HG03095 (cell line): ENCODE results near the gene WFDC1.

Experiments used
- ATAC-seq: cut with Tn5 transposase; IDR thresholded peaks from one replicate; pipeline ENCODE4 v1.9.1; 2021; ENCODE audit warnings: moderate library complexity; ENCODE audit not compliant: unreplicated experiment

The WFDC1 gene

GRCh38 chr16:84370723-84371552 is 76.3 kb downstream of the WFDC1 start:
- no peak for ATAC-seq

GRCh38 chr16:84371553-84371865 is 76.8 kb downstream of the WFDC1 start:
- no peak for ATAC-seq

GRCh38 chr16:84373907-84374489 is 79.3 kb downstream of the WFDC1 start:
- ATAC-seq = no peak

GRCh38 chr16:84378099-84378498 is 83.4 kb downstream of the WFDC1 start:
- no peak for ATAC-seq

GRCh38 chr16:84378567-84378966 is 83.9 kb downstream of the WFDC1 start:
- no peak for ATAC-seq

GRCh38 chr16:84379008-84379708 is 84.5 kb downstream of the WFDC1 start:
- ATAC-seq = no peak
